Measurements from ENCODE around the gene RFC3. TPM values are rescaled to one million over a fixed set of nuclear protein-coding genes. Genes with fewer than 3 reads are reported as not detected.
A peak's percentile ranks its signal among the peaks of the same experiment; 100 is the strongest.

The RFC3 gene
- polyA plus RNA-seq, 2 donors: 3.4 to 7.0 TPM

- 29 to 43% methylated on average over 6 of the region's 6 CpGs for WGBS, 2 donors
- peak overlapping the region; percentile 10 to 32 for H3K4me3 ChIP-seq (ENCODE audit: low read depth in 1 of 2, low read length in 2 of 2)
- H3K27me3 ChIP-seq (ENCODE audit: control insufficient read depth in 1 of 2, insufficient read depth in 2 of 2, low read length in 2 of 2): no peaks in the 10 kb centered on the region
- no peak overlapping the region for H3K27ac ChIP-seq (ENCODE audit: low read depth in 2 of 2, low read length in 1 of 2)
- H3K36me3 ChIP-seq (ENCODE audit: control insufficient read depth in 2 of 2, insufficient read depth in 2 of 2, low read length in 1 of 2): no peaks in the 10 kb centered on the region
- H3K4me1 ChIP-seq (ENCODE audit: control insufficient read depth in 2 of 2, insufficient read depth in 2 of 2, low read length in 1 of 2): peaks cover 0 to 4% of the 10 kb centered on the region in 2 donors
- no peaks in the 10 kb centered on the region for H3K9me3 ChIP-seq (ENCODE audit: control insufficient read depth in 2 of 2, insufficient read depth in 1 of 2, low read depth in 1 of 2, low read length in 1 of 2)
Observed at GRCh38 chr13:33787051-33787591, 30.8 kb upstream of the RFC3 start.

- no peak overlapping the region for H3K27ac ChIP-seq (ENCODE audit: low read depth in 2 of 2, low read length in 1 of 2)
- no peaks in the 10 kb centered on the region for H3K9me3 ChIP-seq (ENCODE audit: control insufficient read depth in 2 of 2, insufficient read depth in 1 of 2, low read depth in 1 of 2, low read length in 1 of 2)
- no peak overlapping the region for H3K4me3 ChIP-seq (ENCODE audit: low read depth in 1 of 2, low read length in 2 of 2)
- WGBS, 2 donors: 88 to 92% methylated on average over 1 of the region's 1 CpG
- no peaks in the 10 kb centered on the region for H3K36me3 ChIP-seq (ENCODE audit: control insufficient read depth in 2 of 2, insufficient read depth in 2 of 2, low read length in 1 of 2)
- no peaks in the 10 kb centered on the region for H3K27me3 ChIP-seq (ENCODE audit: control insufficient read depth in 1 of 2, insufficient read depth in 2 of 2, low read length in 2 of 2)
- H3K4me1 ChIP-seq (ENCODE audit: control insufficient read depth in 2 of 2, insufficient read depth in 2 of 2, low read length in 1 of 2): peaks cover 0 to 4% of the 10 kb centered on the region in 2 donors
Observed at GRCh38 chr13:33789066-33789606, 28.8 kb upstream of the RFC3 start.

- H3K27me3 ChIP-seq (ENCODE audit: control insufficient read depth in 1 of 2, insufficient read depth in 2 of 2, low read length in 2 of 2): no peaks in the 10 kb centered on the region
- H3K4me3 ChIP-seq (ENCODE audit: low read depth in 1 of 2, low read length in 2 of 2): no peak overlapping the region
- 48 to 61% methylated on average over 4 of the region's 4 CpGs for WGBS, 2 donors
- H3K36me3 ChIP-seq (ENCODE audit: control insufficient read depth in 2 of 2, insufficient read depth in 2 of 2, low read length in 1 of 2): no peaks in the 10 kb centered on the region
- H3K27ac ChIP-seq (ENCODE audit: low read depth in 2 of 2, low read length in 1 of 2): no peak overlapping the region
- H3K4me1 ChIP-seq (ENCODE audit: control insufficient read depth in 2 of 2, insufficient read depth in 2 of 2, low read length in 1 of 2): peaks cover 0 to 4% of the 10 kb centered on the region in 2 donors
- H3K9me3 ChIP-seq (ENCODE audit: control insufficient read depth in 2 of 2, insufficient read depth in 1 of 2, low read depth in 1 of 2, low read length in 1 of 2): no peaks in the 10 kb centered on the region
Observed at GRCh38 chr13:33789739-33790138, 28.2 kb upstream of the RFC3 start.

- no peaks in the 10 kb centered on the region for H3K36me3 ChIP-seq (ENCODE audit: control insufficient read depth in 2 of 2, insufficient read depth in 2 of 2, low read length in 1 of 2)
- H3K4me1 ChIP-seq (ENCODE audit: control insufficient read depth in 2 of 2, insufficient read depth in 2 of 2, low read length in 1 of 2): peaks cover 0 to 3% of the 10 kb centered on the region in 2 donors
- no peak overlapping the region for H3K4me3 ChIP-seq (ENCODE audit: low read depth in 1 of 2, low read length in 2 of 2)
- H3K27me3 ChIP-seq (ENCODE audit: control insufficient read depth in 1 of 2, insufficient read depth in 2 of 2, low read length in 2 of 2): no peaks in the 10 kb centered on the region
- H3K9me3 ChIP-seq (ENCODE audit: control insufficient read depth in 2 of 2, insufficient read depth in 1 of 2, low read depth in 1 of 2, low read length in 1 of 2): no peaks in the 10 kb centered on the region
- no peak overlapping the region for H3K27ac ChIP-seq (ENCODE audit: low read depth in 2 of 2, low read length in 1 of 2)
Observed at GRCh38 chr13:33793726-33794125, 24.2 kb upstream of the RFC3 start.

GRCh38 chr13:33794576-33794975, 23.4 kb upstream of the RFC3 start:
- WGBS, 2 donors: 70 to 72% methylated on average over 4 of the region's 4 CpGs
- Histone ChIP-seq H3K4me3 (ENCODE audit: low read depth in 1 of 2, low read length in 2 of 2) (no peak overlapping the region), H3K36me3 (ENCODE audit: control insufficient read depth in 2 of 2, insufficient read depth in 2 of 2, low read length in 1 of 2) (no peaks in the 10 kb centered on the region), H3K27ac (ENCODE audit: low read depth in 2 of 2, low read length in 1 of 2) (no peak overlapping the region), H3K27me3 (ENCODE audit: control insufficient read depth in 1 of 2, insufficient read depth in 2 of 2, low read length in 2 of 2) (no peaks in the 10 kb centered on the region), H3K4me1 (ENCODE audit: control insufficient read depth in 2 of 2, insufficient read depth in 2 of 2, low read length in 1 of 2) (peaks cover 0 to 3% of the 10 kb centered on the region in 2 donors), H3K9me3 (ENCODE audit: control insufficient read depth in 2 of 2, insufficient read depth in 1 of 2, low read depth in 1 of 2, low read length in 1 of 2) (no peaks in the 10 kb centered on the region)

- Histone ChIP-seq H3K9me3 (ENCODE audit: control insufficient read depth in 2 of 2, insufficient read depth in 1 of 2, low read depth in 1 of 2, low read length in 1 of 2) (no peaks in the 10 kb centered on the region), H3K27ac (ENCODE audit: low read depth in 2 of 2, low read length in 1 of 2) (no peak overlapping the region), H3K27me3 (ENCODE audit: control insufficient read depth in 1 of 2, insufficient read depth in 2 of 2, low read length in 2 of 2) (no peaks in the 10 kb centered on the region), H3K36me3 (ENCODE audit: control insufficient read depth in 2 of 2, insufficient read depth in 2 of 2, low read length in 1 of 2) (no peaks in the 10 kb centered on the region), H3K4me3 (ENCODE audit: low read depth in 1 of 2, low read length in 2 of 2) (no peak overlapping the region), H3K4me1 (ENCODE audit: control insufficient read depth in 2 of 2, insufficient read depth in 2 of 2, low read length in 1 of 2) (peaks cover 0 to 3% of the 10 kb centered on the region in 2 donors)
- WGBS, 2 donors: 61 to 72% methylated on average over 4 of the region's 4 CpGs
Observed at GRCh38 chr13:33796095-33796494, 21.9 kb upstream of the RFC3 start.

GRCh38 chr13:33797622-33798021, 20.3 kb upstream of the RFC3 start:
- 13 to 26% methylated on average over 7 of the region's 7 CpGs for WGBS, 2 donors
- H3K4me3 ChIP-seq (ENCODE audit: low read depth in 1 of 2, low read length in 2 of 2): peak overlapping the region in 1 of 2 donors; percentile 22
- no peaks in the 10 kb centered on the region for H3K36me3 ChIP-seq (ENCODE audit: control insufficient read depth in 2 of 2, insufficient read depth in 2 of 2, low read length in 1 of 2)
- no peaks in the 10 kb centered on the region for H3K9me3 ChIP-seq (ENCODE audit: control insufficient read depth in 2 of 2, insufficient read depth in 1 of 2, low read depth in 1 of 2, low read length in 1 of 2)
- peaks cover 0 to 2% of the 10 kb centered on the region in 2 donors for H3K27me3 ChIP-seq (ENCODE audit: control insufficient read depth in 1 of 2, insufficient read depth in 2 of 2, low read length in 2 of 2)
- peaks cover 0 to 3% of the 10 kb centered on the region in 2 donors for H3K4me1 ChIP-seq (ENCODE audit: control insufficient read depth in 2 of 2, insufficient read depth in 2 of 2, low read length in 1 of 2)
- H3K27ac ChIP-seq (ENCODE audit: low read depth in 2 of 2, low read length in 1 of 2): peak overlapping the region in 1 of 2 donors; percentile 55

GRCh38 chr13:33798023-33798422, 19.9 kb upstream of the RFC3 start:
- Histone ChIP-seq H3K9me3 (ENCODE audit: control insufficient read depth in 2 of 2, insufficient read depth in 1 of 2, low read depth in 1 of 2, low read length in 1 of 2) (no peaks in the 10 kb centered on the region), H3K4me3 (ENCODE audit: low read depth in 1 of 2, low read length in 2 of 2) (no peak overlapping the region), H3K4me1 (ENCODE audit: control insufficient read depth in 2 of 2, insufficient read depth in 2 of 2, low read length in 1 of 2) (peaks cover 0 to 3% of the 10 kb centered on the region in 2 donors), H3K27ac (ENCODE audit: low read depth in 2 of 2, low read length in 1 of 2) (no peak overlapping the region), H3K27me3 (ENCODE audit: control insufficient read depth in 1 of 2, insufficient read depth in 2 of 2, low read length in 2 of 2) (peaks cover 0 to 2% of the 10 kb centered on the region in 2 donors), H3K36me3 (ENCODE audit: control insufficient read depth in 2 of 2, insufficient read depth in 2 of 2, low read length in 1 of 2) (no peaks in the 10 kb centered on the region)
- 32 to 47% methylated on average over 3 of the region's 3 CpGs for WGBS, 2 donors

GRCh38 chr13:33799950-33800592, 17.9 kb upstream of the RFC3 start:
- Histone ChIP-seq H3K4me1 (ENCODE audit: control insufficient read depth in 2 of 2, insufficient read depth in 2 of 2, low read length in 1 of 2) (peaks cover 0 to 3% of the 10 kb centered on the region in 2 donors), H3K9me3 (ENCODE audit: control insufficient read depth in 2 of 2, insufficient read depth in 1 of 2, low read depth in 1 of 2, low read length in 1 of 2) (no peaks in the 10 kb centered on the region), H3K4me3 (ENCODE audit: low read depth in 1 of 2, low read length in 2 of 2) (no peak overlapping the region), H3K36me3 (ENCODE audit: control insufficient read depth in 2 of 2, insufficient read depth in 2 of 2, low read length in 1 of 2) (no peaks in the 10 kb centered on the region), H3K27me3 (ENCODE audit: control insufficient read depth in 1 of 2, insufficient read depth in 2 of 2, low read length in 2 of 2) (peaks cover 0 to 2% of the 10 kb centered on the region in 2 donors), H3K27ac (ENCODE audit: low read depth in 2 of 2, low read length in 1 of 2) (no peak overlapping the region)
- WGBS, 2 donors: 40 to 43% methylated on average over 6 of the region's 6 CpGs
